Measurements from ENCODE around the gene PRG3. TPM values are rescaled to one million over a fixed set of nuclear protein-coding genes. Genes with fewer than 3 reads are reported as not detected.

Gene PRG3
- total and polyA plus RNA-seq, 9 of the 15 experiments (the other 6 are each of a cell fraction or from before 2014, with no cell fraction given), result 0.18 to 0.55 (median 0.38) TPM; not detected in 6

- TF ChIP-seq BCLAF1 (IDR thresholded peaks at IDR 0.05; ENCODE audit: borderline replicate concordance in 1 of 2, control insufficient read depth in 1 of 2, low read depth in 2 of 2, low read length in 1 of 2) (no peak), ZKSCAN8 (CRISPR knock-in tag; IDR thresholded peaks at IDR 0.05) (no peak), EWSR1 (IDR thresholded peaks at IDR 0.05; ENCODE audit: borderline replicate concordance, low read depth, partially characterized antibody) (no peak), ZNF507 (tag; conservative IDR thresholded peaks at IDR 0.05) (no peak), ZNF140 (CRISPR knock-in tag; IDR thresholded peaks at IDR 0.05) (no peak), ZMIZ1 (IDR thresholded peaks at IDR 0.05; ENCODE audit: low read depth in 2 of 2, low read length in 2 of 2) (no peak), GTF2F1 (IDR thresholded peaks at IDR 0.05; ENCODE audit: low read depth, low read length) (no peak), ARID3B (CRISPR knock-in tag; IDR thresholded peaks at IDR 0.05; ENCODE audit: borderline replicate concordance) (no peak), BRD9 (IDR thresholded peaks at IDR 0.05; ENCODE audit: low read depth, partially characterized antibody) (peak; percentile 28), MED1 (CRISPR knock-in tag; IDR thresholded peaks at IDR 0.05; ENCODE audit: borderline replicate concordance) (no peak), RB1 (IDR thresholded peaks at IDR 0.05; ENCODE audit: low read depth) (no peak; the same call in 1 of the 2 replicates), STAG1 (CRISPR knock-in tag; IDR thresholded peaks at IDR 0.05; ENCODE audit: borderline replicate concordance) (no peak), NCOA2 (IDR thresholded peaks at IDR 0.05; ENCODE audit: partially characterized antibody in 2 of 2) (no peak), KAT2B (IDR thresholded peaks at IDR 0.05; ENCODE audit: low read depth, low read length) (no peak), ZNF75A (CRISPR knock-in tag; IDR thresholded peaks at IDR 0.05) (no peak), NCOA4 (IDR thresholded peaks at IDR 0.05; ENCODE audit: partially characterized antibody) (no peak)
- TF ChIP-seq, protein P1, sequence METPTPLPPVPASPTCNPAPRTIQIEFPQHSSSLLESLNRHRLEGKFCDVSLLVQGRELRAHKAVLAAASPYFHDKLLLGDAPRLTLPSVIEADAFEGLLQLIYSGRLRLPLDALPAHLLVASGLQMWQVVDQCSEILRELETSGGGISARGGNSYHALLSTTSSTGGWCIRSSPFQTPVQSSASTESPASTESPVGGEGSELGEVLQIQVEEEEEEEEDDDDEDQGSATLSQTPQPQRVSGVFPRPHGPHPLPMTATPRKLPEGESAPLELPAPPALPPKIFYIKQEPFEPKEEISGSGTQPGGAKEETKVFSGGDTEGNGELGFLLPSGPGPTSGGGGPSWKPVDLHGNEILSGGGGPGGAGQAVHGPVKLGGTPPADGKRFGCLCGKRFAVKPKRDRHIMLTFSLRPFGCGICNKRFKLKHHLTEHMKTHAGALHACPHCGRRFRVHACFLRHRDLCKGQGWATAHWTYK (CRISPR knock-in tag; IDR thresholded peaks at IDR 0.05), result no peak
Measured at GRCh38 chr11:57426929-57427726, 46.2 kb upstream of the PRG3 start, which contains the start of gene SLC43A3 (continued).

All from K562 (cell line).